ENCODE results near the gene SLC2A9.

Gene SLC2A9

DNA sequence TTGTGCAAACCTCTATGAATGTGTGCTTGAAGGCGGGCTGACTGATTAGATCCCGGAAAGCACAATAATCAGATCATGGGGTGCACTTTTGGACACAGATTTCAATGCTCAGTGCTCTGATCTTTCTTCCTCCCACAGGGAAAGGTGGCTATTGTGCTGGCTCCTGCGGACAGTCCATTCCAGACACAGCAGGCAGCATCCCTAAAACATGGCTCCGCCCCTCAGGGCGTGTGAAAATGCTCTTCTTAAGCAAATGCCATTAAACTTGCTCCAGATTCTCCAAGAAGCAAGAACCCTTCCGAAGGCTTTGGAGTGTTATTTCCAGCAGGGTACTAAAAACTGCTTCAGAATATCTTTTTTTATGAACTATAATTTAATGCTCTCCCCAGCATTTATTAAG is 100.0 kb downstream of the SLC2A9 start:
- H3K4me3 ChIP-seq (replicated peaks in 1 of 2; ENCODE audit: low read depth in 2 of 2, low read length in 2 of 2), result no peak overlapping the region
- TF ChIP-seq, protein P1, sequence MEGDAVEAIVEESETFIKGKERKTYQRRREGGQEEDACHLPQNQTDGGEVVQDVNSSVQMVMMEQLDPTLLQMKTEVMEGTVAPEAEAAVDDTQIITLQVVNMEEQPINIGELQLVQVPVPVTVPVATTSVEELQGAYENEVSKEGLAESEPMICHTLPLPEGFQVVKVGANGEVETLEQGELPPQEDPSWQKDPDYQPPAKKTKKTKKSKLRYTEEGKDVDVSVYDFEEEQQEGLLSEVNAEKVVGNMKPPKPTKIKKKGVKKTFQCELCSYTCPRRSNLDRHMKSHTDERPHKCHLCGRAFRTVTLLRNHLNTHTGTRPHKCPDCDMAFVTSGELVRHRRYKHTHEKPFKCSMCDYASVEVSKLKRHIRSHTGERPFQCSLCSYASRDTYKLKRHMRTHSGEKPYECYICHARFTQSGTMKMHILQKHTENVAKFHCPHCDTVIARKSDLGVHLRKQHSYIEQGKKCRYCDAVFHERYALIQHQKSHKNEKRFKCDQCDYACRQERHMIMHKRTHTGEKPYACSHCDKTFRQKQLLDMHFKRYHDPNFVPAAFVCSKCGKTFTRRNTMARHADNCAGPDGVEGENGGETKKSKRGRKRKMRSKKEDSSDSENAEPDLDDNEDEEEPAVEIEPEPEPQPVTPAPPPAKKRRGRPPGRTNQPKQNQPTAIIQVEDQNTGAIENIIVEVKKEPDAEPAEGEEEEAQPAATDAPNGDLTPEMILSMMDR (IDR thresholded peaks at IDR 0.05; ENCODE audit: low read depth, low read length), result no peak
- DNase-seq (ENCODE audit: low read depth in 2 of 2), result no peak

DNA sequence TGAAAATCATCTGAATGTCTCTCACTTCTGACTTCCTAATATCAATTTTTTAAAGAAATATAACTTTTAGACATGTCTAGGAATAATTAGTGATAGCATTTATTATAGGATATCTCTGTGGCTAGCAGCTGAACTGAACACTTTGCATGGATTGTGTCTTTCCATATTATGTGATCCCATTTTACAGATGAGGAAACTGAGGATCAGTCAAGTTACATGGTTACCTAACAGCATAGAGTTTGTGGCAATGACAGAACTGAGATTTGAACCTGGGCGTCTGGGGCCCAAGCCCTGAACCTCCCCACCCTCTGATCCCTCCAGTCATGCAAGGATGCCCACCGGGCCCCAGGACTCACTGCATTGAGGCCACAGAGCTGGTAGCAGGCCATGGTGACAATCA is 101.3 kb downstream of the SLC2A9 start:
- no peak overlapping the region for H3K4me3 ChIP-seq (replicated peaks in 1 of 2; ENCODE audit: low read depth in 2 of 2, low read length in 2 of 2)
- TF ChIP-seq, protein P1 (IDR thresholded peaks at IDR 0.05; ENCODE audit: low read depth, low read length), result no peak

DNA sequence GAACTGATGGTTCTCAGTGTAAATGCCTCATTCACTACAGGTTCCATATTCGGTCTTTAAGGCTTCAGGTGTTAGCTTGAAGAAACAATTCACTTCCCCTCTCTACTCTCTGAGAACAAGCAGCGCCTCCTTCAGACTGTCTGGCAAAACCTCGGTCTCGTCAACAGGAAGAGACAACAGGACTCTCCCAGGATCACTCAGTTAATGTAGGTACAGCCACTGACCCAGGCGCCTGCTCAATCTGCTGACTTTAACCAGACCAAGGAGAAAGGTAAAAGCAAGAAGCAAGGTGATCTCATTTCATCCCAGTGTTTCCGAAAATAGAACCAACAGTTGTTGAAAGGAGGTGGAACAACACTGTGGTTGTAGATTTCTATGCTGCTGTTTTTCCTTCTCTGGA is 102.2 kb downstream of the SLC2A9 start:
- TF ChIP-seq, protein P1 (IDR thresholded peaks at IDR 0.05; ENCODE audit: low read depth, low read length), result no peak

More for the DNA sequence above, 101.3 kb downstream of the SLC2A9 start:
- no peak for DNase-seq (ENCODE audit: low read depth in 2 of 2)

DNA sequence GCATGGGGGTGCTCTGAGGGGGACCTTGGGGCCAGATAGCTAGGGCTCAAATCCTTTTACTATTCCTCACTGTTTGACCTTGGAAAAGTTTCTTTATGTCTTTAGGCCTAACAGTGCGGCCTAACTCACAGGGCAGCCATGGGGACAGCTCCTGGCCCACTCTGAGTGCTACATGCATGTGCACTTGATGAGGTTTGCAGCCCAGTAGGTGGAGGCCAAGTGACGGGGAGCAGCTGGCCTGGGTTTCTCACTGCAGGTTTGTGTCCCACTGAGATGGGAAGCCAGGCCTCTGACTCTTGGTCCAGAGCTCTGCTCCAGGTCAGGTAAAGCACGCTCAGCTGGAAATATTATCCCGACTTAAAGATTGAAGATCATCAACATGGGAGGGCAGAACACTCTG is 102.8 kb downstream of the SLC2A9 start:
- no peak for DNase-seq (ENCODE audit: low read depth in 2 of 2)
- TF ChIP-seq, protein P1 (IDR thresholded peaks at IDR 0.05; ENCODE audit: low read depth, low read length), result no peak
- no peak overlapping the region for H3K4me3 ChIP-seq (replicated peaks in 1 of 2; ENCODE audit: low read depth in 2 of 2, low read length in 2 of 2)

More for the DNA sequence above, 102.2 kb downstream of the SLC2A9 start:
- no peak for DNase-seq (ENCODE audit: low read depth in 2 of 2)
- no peak overlapping the region for H3K4me3 ChIP-seq (replicated peaks in 1 of 2; ENCODE audit: low read depth in 2 of 2, low read length in 2 of 2)

DNA sequence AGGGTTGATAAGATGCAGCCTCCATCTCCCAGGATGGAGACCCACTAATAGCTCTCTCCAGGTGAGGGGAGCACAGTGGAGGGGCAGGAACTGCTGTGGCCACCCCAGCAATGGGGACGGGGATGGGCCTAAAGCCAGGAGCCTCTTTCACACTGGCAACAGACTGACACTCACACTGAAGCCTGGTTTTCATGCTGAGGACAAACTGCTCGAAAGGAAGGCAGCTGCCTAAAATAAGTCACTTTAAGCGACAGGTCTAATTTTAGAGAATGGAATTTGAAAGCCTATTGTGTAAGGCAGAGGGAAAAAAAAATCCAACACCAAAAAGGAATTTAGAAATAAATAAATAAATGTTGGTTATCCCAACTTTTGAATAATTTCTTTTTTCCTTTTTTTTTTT is 104.4 kb downstream of the SLC2A9 start:
- H3K4me3 ChIP-seq (replicated peaks in 1 of 2; ENCODE audit: low read depth in 2 of 2, low read length in 2 of 2), result no peak overlapping the region
- TF ChIP-seq, protein P1 (IDR thresholded peaks at IDR 0.05; ENCODE audit: low read depth, low read length), result no peak
- DNase-seq (ENCODE audit: low read depth in 2 of 2), result no peak

DNA sequence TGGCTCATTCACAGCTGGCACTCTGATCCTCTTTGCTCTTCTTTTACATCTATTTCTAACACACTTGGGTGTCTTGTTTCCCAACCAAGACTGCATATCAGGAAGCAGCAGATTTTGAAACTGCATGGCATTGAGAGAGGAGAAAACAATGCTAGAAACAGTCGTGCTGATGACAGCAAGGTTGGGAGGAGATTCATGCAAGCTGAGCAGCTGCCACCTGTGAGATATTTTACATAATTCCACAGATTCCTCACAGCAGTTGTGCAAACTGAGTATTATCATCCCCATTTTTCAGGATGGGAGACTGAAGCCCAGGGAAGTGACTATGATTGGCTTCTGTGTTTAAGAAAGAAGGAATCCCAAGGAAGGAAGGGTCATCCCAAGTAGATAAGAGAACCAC is 105.0 kb downstream of the SLC2A9 start:
- H3K4me3 ChIP-seq (replicated peaks in 1 of 2; ENCODE audit: low read depth in 2 of 2, low read length in 2 of 2), result no peak overlapping the region
- peak in 1 of 2 donors; percentile 7 for DNase-seq (ENCODE audit: low read depth in 2 of 2)
- TF ChIP-seq, protein P1 (IDR thresholded peaks at IDR 0.05; ENCODE audit: low read depth, low read length), result no peak

DNA sequence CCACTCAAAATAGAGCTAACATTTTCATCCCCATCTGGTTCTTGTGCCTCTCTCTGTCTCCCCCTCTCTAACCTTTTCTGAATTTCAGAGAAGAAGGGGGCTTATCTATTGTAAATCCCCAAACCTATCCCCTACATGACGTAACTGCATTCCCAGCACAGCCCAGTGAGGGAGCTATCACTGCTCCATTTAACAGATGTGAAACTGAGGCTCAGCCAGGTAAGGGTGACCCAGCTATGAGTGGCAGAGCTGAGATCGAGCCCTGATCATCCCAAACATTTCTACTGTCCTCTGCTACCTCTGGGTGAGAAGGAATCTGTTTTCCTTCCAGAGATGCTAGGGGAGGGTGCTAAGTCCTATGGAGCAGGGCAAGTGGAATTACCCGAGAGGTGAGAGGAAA is 107.5 kb downstream of the SLC2A9 start:
- DNase-seq (ENCODE audit: low read depth in 2 of 2), result no peak
- TF ChIP-seq, protein P1 (IDR thresholded peaks at IDR 0.05; ENCODE audit: low read depth, low read length), result no peak
- no peak overlapping the region for H3K4me3 ChIP-seq (replicated peaks in 1 of 2; ENCODE audit: low read depth in 2 of 2, low read length in 2 of 2)
